IMR-90 (cell line): ENCODE measurements around the gene PRDM13. TPM values are rescaled to one million over a fixed set of nuclear protein-coding genes. Genes with fewer than 3 reads are reported as not detected.

Source experiments
- ATAC-seq: fragments of 200-7000 bp; cut with Tn5 transposase; 2 replicates; pipeline ENCODE4 v1.9.1; 2020; ENCODE audit warnings: low read depth, mild to moderate bottlenecking, moderate library complexity
- BruUV-seq: library from RNA; stranded (reverse); fragments of 400-500 nt; replicated peaks from 2 replicates; lab custom pipeline; 2021; lab: Mats Ljungman, UMichigan
- CTCF ChIA-PET: fragments of 300-600 bp; formaldehyde crosslinking; extraction: SDS; loops from one replicate; lab custom pipeline; 2021; ENCODE audit warnings: antibody characterized with exemption; lab: Yijun Ruan, JAX
- POLR2A ChIA-PET: fragments of 300-600 bp; sonication (Branson Sonifier 250); formaldehyde crosslinking; loops from one replicate; lab custom pipeline; 2022; ENCODE audit warnings: antibody characterized with exemption; ENCODE audit not compliant: unreplicated experiment; lab: Charles Lee
- DNase-seq: peaks from one replicate; pipeline ENCODE4 v3.0.0; 2013
- H2AFZ ChIP-seq: replicated peaks from 2 replicates; pipeline ENCODE3; 2013; ENCODE audit warnings: low read length, mild to moderate bottlenecking; ENCODE audit not compliant: poor library complexity
- H2AK5ac ChIP-seq: 2 replicates; pipeline ENCODE4 v1.6.1; 2013; ENCODE audit warnings: low read depth, low read length, inconsistent platforms
- H2AK9ac ChIP-seq: replicated peaks from 2 replicates; pipeline ENCODE3; 2013; ENCODE audit warnings: mild to moderate bottlenecking, low read depth, low read length, moderate library complexity; ENCODE audit not compliant: poor library complexity
- H2BK120ac ChIP-seq: 2 replicates; pipeline ENCODE4 v1.6.1; 2013; ENCODE audit warnings: low read depth, low read length, inconsistent platforms
- H2BK15ac ChIP-seq: 3 replicates; pipeline ENCODE4 v1.6.1; 2013; ENCODE audit warnings: low read depth, low read length, inconsistent platforms
- H2BK20ac ChIP-seq: 2 replicates; pipeline ENCODE4 v1.6.1; 2013; ENCODE audit warnings: low read depth, mild to moderate bottlenecking, inconsistent platforms, low read length, moderate library complexity
- H2BK5ac ChIP-seq: 2 replicates; pipeline ENCODE4 v1.6.1; 2013; ENCODE audit warnings: mild to moderate bottlenecking, low read depth, low read length, inconsistent platforms; ENCODE audit not compliant: poor library complexity, severe bottlenecking
- H3K14ac ChIP-seq: replicated peaks from 2 replicates; pipeline ENCODE4 v1.6.1; 2013; ENCODE audit warnings: low read depth, low read length, inconsistent platforms
- H3K18ac ChIP-seq: 2 replicates; pipeline ENCODE4 v1.6.1; 2013; ENCODE audit warnings: low read depth, low read length, control low read depth
- H3K23ac ChIP-seq: 2 replicates; pipeline ENCODE4 v1.6.1; 2013; ENCODE audit warnings: low read depth, low read length, inconsistent platforms
- H3K27ac ChIP-seq: 2 replicates; pipeline ENCODE4 v1.5.1; 2013; ENCODE audit warnings: mild to moderate bottlenecking, control low read depth, low read length; ENCODE audit not compliant: insufficient read depth
- H3K27me3 ChIP-seq: 2 replicates; pipeline ENCODE4 v1.6.1; 2013; ENCODE audit warnings: low read length; ENCODE audit not compliant: control insufficient read depth, insufficient read depth
- H3K36me3 ChIP-seq: 2 replicates; pipeline ENCODE4 v1.6.1; 2013; ENCODE audit warnings: low read length, mixed read lengths; ENCODE audit not compliant: control insufficient read depth, insufficient read depth
- H3K4ac ChIP-seq: 2 replicates; pipeline ENCODE4 v1.6.1; 2013; ENCODE audit warnings: low read depth, low read length, inconsistent platforms
- H3K4me1 ChIP-seq: 2 replicates; pipeline ENCODE4 v1.6.1; 2013; ENCODE audit warnings: low read length, mixed read lengths; ENCODE audit not compliant: control insufficient read depth, insufficient read depth
- H3K4me2 ChIP-seq: 2 replicates; pipeline ENCODE4 v1.6.1; 2013; ENCODE audit warnings: low read depth, mild to moderate bottlenecking, control low read depth, low read length, moderate library complexity
- H3K4me3 ChIP-seq: 2 replicates; pipeline ENCODE4 v1.5.1; 2013; ENCODE audit warnings: low read depth, mild to moderate bottlenecking, control low read depth, low read length, moderate library complexity; ENCODE audit not compliant: insufficient read depth
- H3K56ac ChIP-seq: 2 replicates; pipeline ENCODE4 v1.6.1; 2013; ENCODE audit warnings: low read length, inconsistent platforms; ENCODE audit not compliant: insufficient read depth; ENCODE audit errors: extremely low read depth
- H3K79me1 ChIP-seq, 2 experiments: 2 replicates each; pipeline ENCODE4 v1.6.1; 2013; ENCODE audit warnings: low read length in 2 of 2, inconsistent platforms in 1 of 2, low read depth in 1 of 2
- H3K9ac ChIP-seq: 2 replicates; pipeline ENCODE4 v1.6.1; 2013; ENCODE audit warnings: low read depth, low read length, control low read depth
- H3K9me1 ChIP-seq: 2 replicates; pipeline ENCODE4 v1.6.1; 2013; ENCODE audit warnings: low read length, inconsistent platforms; ENCODE audit not compliant: insufficient read depth
- H3K9me3 ChIP-seq: 2 replicates; pipeline ENCODE4 v1.6.1; 2013; ENCODE audit warnings: low read length; ENCODE audit not compliant: control insufficient read depth, insufficient read depth
- H4K20me1 ChIP-seq: 2 replicates; pipeline ENCODE4 v1.6.1; 2013; ENCODE audit warnings: low read length, inconsistent platforms; ENCODE audit not compliant: insufficient read depth
- H4K5ac ChIP-seq: 2 replicates; pipeline ENCODE4 v1.6.1; 2013; ENCODE audit warnings: mild to moderate bottlenecking, low read depth, low read length, control low read depth
- H4K8ac ChIP-seq, 2 experiments: 2 replicates each; pipeline ENCODE4 v1.6.1; 2013; ENCODE audit warnings: low read depth in 2 of 2, low read length in 2 of 2, control low read depth in 1 of 2, inconsistent platforms in 1 of 2
- H4K91ac ChIP-seq: 2 replicates; pipeline ENCODE4 v1.6.1; 2013; ENCODE audit warnings: low read depth, low read length, inconsistent platforms; ENCODE audit not compliant: insufficient read depth
- CEBPB ChIP-seq: IDR thresholded peaks from 2 replicates; pipeline ENCODE4 v1.6.1; 2012; ENCODE audit warnings: low read depth, low read length, improper control_type of control experiment
- CHD1 ChIP-seq: IDR thresholded peaks from 2 replicates; pipeline ENCODE4 v1.6.1; 2012; ENCODE audit warnings: low read depth, low read length, improper control_type of control experiment
- ELK1 ChIP-seq: fragments of 150-350 bp; IDR thresholded peaks from 2 replicates; pipeline ENCODE4 v1.6.1; 2016; ENCODE audit warnings: low read depth, mild to moderate bottlenecking, low read length, moderate library complexity, borderline replicate concordance
- MAZ ChIP-seq: IDR thresholded peaks from 2 replicates; pipeline ENCODE4 v1.6.1; 2012; ENCODE audit warnings: low read depth, mild to moderate bottlenecking, low read length, improper control_type of control experiment, moderate library complexity, borderline replicate concordance
- MXI1 ChIP-seq: IDR thresholded peaks from 2 replicates; pipeline ENCODE4 v1.6.1; 2012; ENCODE audit warnings: low read depth, mild to moderate bottlenecking, low read length, moderate library complexity, borderline replicate concordance
- whole genome bisulfite sequencing, 2 experiments: methylation state at CpG; one replicate each; pipeline versions ENCODE4 v1.1.5 to v1.1.7; 2013; ENCODE audit warnings: missing lambda C conversion rate in 2 of 2; ENCODE audit not compliant: insufficient read length in 1 of 2; ENCODE audit errors: extremely low coverage in 2 of 2; 5-methylcytosine and 5-hydroxymethylcytosine counted together
- dilution Hi-C: fragments of 300-500 bp; cut with HindIII; formaldehyde crosslinking; loops from one replicate; pipeline ENCODE4 v1.14.3; 2018; ENCODE audit warnings: low sequenced_read_pairs; ENCODE audit not compliant: unreplicated experiment
- in situ Hi-C: fragments of 300-500 bp; cut with MboI; formaldehyde crosslinking; loops from 3 replicates; pipeline ENCODE4 v1.14.3; 2019; ENCODE audit warnings: low sequenced_read_pairs, inconsistent platforms, mixed read lengths
- intact Hi-C: fragments of 100-400 bp; cut with micrococcal nuclease; formaldehyde crosslinking; loops from 2 replicates; pipeline ENCODE4 v1.10.0; 2022
- polyA plus RNA-seq, 3 experiments: library from polyadenylated mRNA; depleted of rRNA; stranded (reverse); fragments of >200 nt; gene quantifications; 2 replicates each; pipeline ENCODE4 v1.2.3, GENCODE V29; 2012; ENCODE audit warnings: low replicate concordance in 1 of 3
- total RNA-seq: library from RNA; depleted of rRNA; stranded (reverse); fragments of >200 nt; gene quantifications from 2 replicates; pipeline ENCODE4 v1.2.3, GENCODE V29; 2012

Gene PRDM13
- total and polyA plus RNA-seq, 2 of the 4 experiments (the other 2 are of a cell fraction), result not detected

DNA sequence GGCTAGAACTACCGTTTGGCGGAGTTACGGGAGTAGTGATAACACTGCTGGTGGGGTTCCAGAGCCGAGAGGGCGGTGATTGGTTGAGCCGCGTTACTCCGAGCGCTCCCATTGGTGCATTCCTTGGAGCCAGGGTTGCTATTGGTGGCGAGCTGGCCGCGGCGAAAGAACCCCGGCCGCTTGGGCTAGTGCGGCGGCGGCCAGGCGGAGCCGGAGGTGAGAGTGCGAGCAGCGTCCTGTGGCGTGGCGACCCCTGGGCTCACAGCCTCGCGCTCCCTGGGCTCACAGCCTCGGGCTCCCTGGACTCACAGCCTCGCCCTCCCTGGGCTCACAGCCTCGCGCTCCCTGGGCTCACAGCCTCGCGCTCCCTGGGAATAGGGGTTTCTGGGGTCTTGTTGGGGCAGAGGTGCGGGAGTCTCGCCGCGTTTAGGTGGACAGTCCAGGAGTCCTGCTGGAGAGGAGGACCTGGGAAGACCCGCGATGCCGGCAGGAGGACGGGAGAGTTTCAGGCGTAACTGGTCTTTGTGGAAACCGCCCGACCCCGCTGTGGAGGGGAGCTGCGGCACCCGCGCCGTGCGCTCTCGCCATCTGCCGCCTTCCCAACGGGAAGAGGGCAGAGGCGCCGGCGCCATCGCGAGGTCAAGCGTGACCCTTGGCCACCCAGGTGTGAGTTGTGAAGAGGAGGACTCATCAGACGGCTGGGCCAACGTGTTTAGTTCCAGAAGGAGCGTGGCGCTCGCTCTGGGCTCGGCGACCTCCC, 12.2 kb downstream of the PRDM13 start:
- no peak overlapping the region for H3K14ac ChIP-seq
- no peak overlapping the region for H2BK20ac ChIP-seq
- peaks cover 4% of the 10 kb centered on the region; the same call in 1 of the 2 replicates for H3K9me3 ChIP-seq
- H3K36me3 ChIP-seq, result no peaks in the 10 kb centered on the region
- ATAC-seq, result no peak
- H3K27me3 ChIP-seq, result peaks cover 48% of the 10 kb centered on the region
- H2BK15ac ChIP-seq, result no peak overlapping the region
- no peak overlapping the region for H2AK5ac ChIP-seq
- WGBS, 2 experiments, result 8% methylated on average over 12 of the region's 65 CpGs; no CpG with 5 or more reads in 1 of the 2 experiments
- no peaks in the 10 kb centered on the region for H3K9me1 ChIP-seq
- H3K18ac ChIP-seq, result no peak overlapping the region
- no peak for DNase-seq
- TF ChIP-seq CEBPB (no peak), MXI1 (no peak), MAZ (no peak), CHD1 (no peak), ELK1 (no peak)
- H3K27ac ChIP-seq, result no peak overlapping the region
- H4K91ac ChIP-seq, result no peak overlapping the region
- H3K4ac ChIP-seq, result no peak overlapping the region
- POLR2A ChIA-PET, result no interaction called here
- H3K4me1 ChIP-seq, result no peaks in the 10 kb centered on the region
- H4K8ac ChIP-seq, result no peak overlapping the region
- no peak overlapping the region for H3K4me2 ChIP-seq
- no peaks in the 10 kb centered on the region for H4K20me1 ChIP-seq
- H2AK9ac ChIP-seq, result no peak overlapping the region
- no peaks in the 10 kb centered on the region for H3K79me1 ChIP-seq
- in situ Hi-C loops (no loop called here), intact Hi-C loops (no loop called here), dilution Hi-C loops (no loop called here)
- H4K5ac ChIP-seq, result no peak overlapping the region
- no peak overlapping the region for H2BK120ac ChIP-seq
- H3K9ac ChIP-seq, result no peak overlapping the region
- H2AFZ ChIP-seq, result peak overlapping the region; percentile 59
- H3K4me3 ChIP-seq, result no peak overlapping the region
- BruUV-seq, result no TSS peak
- H3K23ac ChIP-seq, result no peak overlapping the region
- H2BK5ac ChIP-seq, result no peak overlapping the region
- CTCF ChIA-PET, result no interaction called here
- H3K56ac ChIP-seq, result no peak overlapping the region
